GM18505 (cell line): ENCODE data around the gene B3GAT1.

Experiments used
- ATAC-seq: cut with Tn5 transposase; IDR thresholded peaks from one replicate; pipeline ENCODE4 v1.9.1; 2021; ENCODE audit not compliant: unreplicated experiment
- POLR2A ChIP-seq: IDR thresholded peaks from 4 replicates; pipeline ENCODE4 v1.6.1; 2011; ENCODE audit warnings: borderline replicate concordance; ENCODE audit not compliant: insufficient read depth, insufficient read length; ENCODE audit errors: extremely low read depth

B3GAT1 gene

GRCh38 chr11:134398644-134399292 is 13.3 kb downstream of the B3GAT1 start:
- ATAC-seq = no peak
- no peak for TF ChIP-seq POLR2A

DNA sequence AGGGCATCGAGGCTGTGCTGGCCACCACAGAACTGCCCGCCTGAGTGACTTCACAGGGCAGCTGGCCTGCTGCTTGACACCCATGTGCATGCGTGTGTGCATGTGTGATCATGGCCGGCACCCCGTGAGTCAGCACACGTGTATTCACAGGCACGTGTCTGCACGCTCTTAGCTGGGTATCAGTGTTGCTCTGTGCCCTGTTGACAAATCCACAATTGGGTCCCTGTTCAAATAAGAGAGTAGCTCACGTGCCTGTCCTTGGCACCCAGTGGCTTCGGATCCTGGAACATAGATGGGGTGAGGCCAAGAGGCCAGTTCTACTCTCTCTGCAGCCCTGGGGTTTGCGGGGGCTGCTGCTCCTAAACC is 14.0 kb downstream of the B3GAT1 start:
- no peak for TF ChIP-seq POLR2A
- no peak for ATAC-seq

DNA sequence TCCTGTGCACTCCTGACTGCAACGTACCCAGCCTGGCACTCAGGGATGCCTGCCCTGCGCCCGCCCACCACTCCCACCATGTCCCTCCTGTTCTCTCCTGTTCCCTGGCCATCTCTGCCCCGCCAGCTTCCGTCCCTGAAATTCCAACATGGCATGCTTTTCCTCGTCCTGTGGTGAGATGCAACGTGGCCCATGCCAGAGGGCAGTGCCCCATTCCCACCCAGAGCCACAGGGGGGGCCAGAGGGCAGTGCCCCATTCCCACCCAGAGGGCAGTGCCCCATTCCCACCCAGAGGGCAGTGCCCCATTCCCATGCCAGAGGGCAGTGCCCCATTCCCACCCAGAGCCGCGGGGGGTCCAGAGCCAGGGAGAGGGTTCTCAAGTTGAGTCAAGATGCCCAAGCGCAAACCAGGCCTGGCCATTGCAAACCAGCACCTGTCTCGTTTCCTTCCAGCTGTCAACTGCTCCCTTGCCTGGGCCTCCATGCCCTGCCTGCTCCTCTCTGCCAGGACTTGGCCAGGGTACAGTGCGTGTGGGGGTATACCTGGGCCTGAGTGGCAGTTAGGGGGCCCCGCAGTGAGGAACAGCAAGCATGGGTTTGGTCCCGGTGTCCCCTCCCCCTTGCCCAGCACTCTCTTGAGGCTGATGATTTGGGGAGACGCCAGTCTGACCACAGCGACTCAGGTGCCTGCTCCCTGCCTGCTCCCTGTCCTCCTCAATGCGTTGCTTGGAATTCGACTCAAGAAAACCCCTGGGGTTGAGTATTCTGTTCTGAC is 14.6 kb downstream of the B3GAT1 start:
- no peak for TF ChIP-seq POLR2A
- no peak for ATAC-seq

GRCh38 chr11:134395002-134395401 is 17.0 kb downstream of the B3GAT1 start:
- no peak for TF ChIP-seq POLR2A
- ATAC-seq = no peak

GRCh38 chr11:134394311-134394710 is 17.7 kb downstream of the B3GAT1 start:
- ATAC-seq = no peak
- TF ChIP-seq POLR2A = no peak

GRCh38 chr11:134393638-134394037 is 18.4 kb downstream of the B3GAT1 start:
- no peak for TF ChIP-seq POLR2A
- no peak for ATAC-seq

DNA sequence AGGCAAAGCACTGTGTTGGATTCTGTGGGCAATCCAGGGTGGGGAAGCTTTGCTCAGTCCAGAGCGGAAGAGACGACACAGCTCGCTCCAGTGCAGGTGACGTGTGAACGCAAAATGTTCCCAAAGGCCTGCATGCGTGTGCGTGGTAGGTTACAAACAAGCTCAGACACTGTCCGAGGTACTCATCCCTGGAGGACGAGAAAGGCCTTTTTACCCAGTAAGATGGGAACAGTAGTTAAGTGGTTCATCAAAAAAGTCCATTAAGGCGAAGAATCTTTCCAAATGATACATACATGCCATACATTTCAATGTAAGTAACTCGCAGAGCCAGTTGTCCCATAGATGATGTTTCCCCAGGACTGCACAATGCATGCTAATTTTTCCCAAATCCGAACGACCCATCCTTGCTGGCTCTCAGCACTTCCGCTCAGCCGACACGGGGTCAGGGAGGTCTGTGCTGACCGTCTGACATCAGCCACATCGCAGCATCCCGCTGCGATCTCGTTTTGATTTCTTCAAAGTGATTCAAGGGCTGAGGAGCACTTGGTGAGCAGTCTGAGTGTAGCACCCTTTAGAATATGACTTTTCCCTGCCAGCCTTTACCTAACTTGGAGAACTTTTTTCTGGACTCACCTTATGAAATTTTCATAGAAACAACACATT is 19.0 kb downstream of the B3GAT1 start:
- no peak for ATAC-seq
- TF ChIP-seq POLR2A = no peak

DNA sequence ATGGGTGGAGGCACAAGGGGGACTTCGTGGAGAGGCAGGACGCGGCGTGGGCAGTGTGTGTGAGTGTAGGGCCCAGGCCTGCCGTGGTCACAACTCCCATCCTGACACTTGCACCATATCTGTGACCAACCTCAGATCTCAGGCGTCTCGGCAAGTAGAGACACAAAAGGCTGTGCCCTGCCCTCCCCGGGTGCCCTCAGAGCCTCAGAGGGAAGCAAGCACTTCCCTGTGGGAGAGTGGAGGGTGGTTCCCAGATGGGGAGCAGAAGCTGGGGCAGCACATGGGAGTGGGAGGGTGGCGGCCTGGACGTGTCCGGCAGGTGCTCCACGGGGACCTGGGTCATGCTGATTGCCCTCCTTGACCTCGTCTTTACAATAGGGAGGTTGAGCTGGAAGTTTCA is 20.4 kb downstream of the B3GAT1 start:
- ATAC-seq = no peak
- no peak for TF ChIP-seq POLR2A

DNA sequence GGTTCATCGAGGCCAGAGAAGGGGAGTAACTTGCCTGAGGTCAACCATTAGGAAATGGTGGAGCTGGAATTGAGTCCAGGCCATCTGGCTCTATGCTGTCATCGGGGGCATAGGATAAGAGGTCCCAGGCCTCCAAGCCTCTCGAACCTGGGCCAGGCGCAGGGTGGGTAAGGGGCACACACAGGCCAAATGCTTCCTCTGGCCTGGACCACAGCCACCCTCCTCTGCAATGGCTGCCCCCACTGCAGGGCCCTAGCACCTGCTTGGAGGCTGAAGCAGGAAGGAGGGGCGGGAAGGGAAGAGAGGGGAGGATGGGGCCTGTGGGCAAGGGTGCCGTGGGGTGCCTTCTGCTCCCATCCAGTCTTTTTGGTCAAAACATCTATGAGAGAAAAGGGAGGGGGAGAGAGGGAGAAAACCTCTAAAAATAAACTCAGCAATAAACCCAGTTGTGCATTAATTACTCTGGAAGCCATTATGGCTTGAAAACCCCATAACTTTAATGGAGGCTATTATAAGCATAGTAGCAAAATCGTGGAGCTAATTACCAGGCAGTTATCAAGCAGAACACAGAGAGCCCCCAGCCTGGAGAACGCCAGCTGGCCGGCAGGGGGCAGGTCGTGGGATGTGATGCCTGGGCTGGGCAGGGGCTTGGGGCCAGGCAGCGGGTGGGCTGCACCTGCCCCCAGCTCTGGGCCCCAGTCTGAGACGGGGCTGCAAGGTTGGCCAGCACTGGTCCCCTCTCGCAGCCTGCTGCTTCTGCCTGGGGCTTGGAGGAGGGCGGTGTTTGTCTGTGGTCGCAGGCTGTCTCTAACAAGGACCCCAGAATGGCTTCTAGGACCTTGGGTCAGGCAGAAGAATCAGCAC is 21.1 kb downstream of the B3GAT1 start:
- TF ChIP-seq POLR2A = no peak
- ATAC-seq = no peak

- no peak for ATAC-seq
- no peak for TF ChIP-seq POLR2A
These were observed 22.4 kb downstream of the B3GAT1 start for GRCh38 chr11:134389464-134390180.

GRCh38 chr11:134388590-134388989 is 23.5 kb downstream of the B3GAT1 start:
- ATAC-seq = no peak
- no peak for TF ChIP-seq POLR2A

DNA sequence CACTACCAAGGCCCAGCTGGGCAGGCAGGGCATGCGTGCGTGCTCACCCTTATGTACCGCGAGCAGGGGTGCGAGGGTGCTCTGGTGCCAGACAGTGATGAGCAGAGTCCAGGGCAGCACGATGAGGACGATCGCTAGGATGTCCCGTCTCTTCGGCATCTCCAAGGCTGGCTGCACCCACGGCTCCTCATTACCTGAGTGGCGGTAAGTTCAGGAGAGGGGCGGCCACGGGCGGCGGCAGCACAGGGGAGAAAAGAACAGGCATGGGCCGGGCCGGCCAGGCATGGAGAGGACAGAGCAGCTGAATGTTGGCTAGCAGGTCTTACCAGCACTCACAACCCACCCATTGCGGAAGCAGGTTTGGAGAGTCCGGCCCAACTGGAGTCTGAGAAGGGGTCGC is 24.5 kb downstream of the B3GAT1 start:
- ATAC-seq = no peak
- no peak for TF ChIP-seq POLR2A
